HepG2 (cell line): ENCODE results near the gene BTBD6. TPM values are rescaled to one million over a fixed set of nuclear protein-coding genes. Genes with fewer than 3 reads are reported as not detected.

Source experiments
- ATAC-seq: fragments of 200-7000 bp; cut with Tn5 transposase; 3 replicates; pipeline ENCODE4 v1.9.1; 2020; ENCODE audit warnings: mild to moderate bottlenecking, moderate library complexity
- Bru-seq: library from RNA; stranded (reverse); fragments of 400-500 nt; gene quantifications from one replicate; lab custom pipeline; 2021; lab: Mats Ljungman, UMichigan
- BruChase-seq, 2 experiments: library from RNA; stranded (reverse); fragments of 400-500 nt; gene quantifications; one replicate each; lab custom pipeline; 2021; lab: Mats Ljungman, UMichigan
- BruUV-seq: library from RNA; stranded (reverse); fragments of 400-500 nt; replicated peaks from 2 replicates; lab custom pipeline; 2021; lab: Mats Ljungman, UMichigan
- CTCF ChIA-PET: fragments of 300-600 bp; formaldehyde crosslinking; extraction: SDS; loops from one replicate; lab custom pipeline; 2021; ENCODE audit warnings: low total read pairs, inconsistent platforms, low intra/inter-chr PET ratio; lab: Yijun Ruan, JAX
- POLR2A ChIA-PET: fragments of 350-600 bp; sonication (Branson Sonifier 250); formaldehyde crosslinking; loops from one replicate; lab custom pipeline; 2020; ENCODE audit warnings: antibody characterized with exemption, inconsistent platforms; lab: Yijun Ruan, JAX
- DNase-seq: peaks from one replicate; pipeline ENCODE4 v3.0.0-alpha.2; 2015; ENCODE audit warnings: low spot score
- FAIRE-seq: peaks from 3 replicates; lab custom pipeline; 2011; peaks lifted over from hg19 to GRCh38; lab: Jason Lieb, UNC
- H2AFZ ChIP-seq: one replicate; pipeline ENCODE4 v1.6.1; 2011; ENCODE audit warnings: low read length, inconsistent platforms
- H3K27ac ChIP-seq: fragments of 300-600 bp; 3 replicates; pipeline ENCODE4 v1.8.0; 2011; ENCODE audit warnings: mixed run types, mild to moderate bottlenecking, mixed read lengths, low read length, inconsistent platforms; ENCODE audit not compliant: insufficient read depth; ENCODE audit errors: extremely low read length
- H3K27me3 ChIP-seq, 2 experiments: fragments of 200-600 bp in 1 of 2; 2 replicates in 1 of 2; 3 replicates in 1 of 2; pipeline versions ENCODE4 v1.6.0 to v1.8.0; 2011; ENCODE audit warnings: low read length in 2 of 2, mild to moderate bottlenecking in 2 of 2, moderate library complexity in 2 of 2, inconsistent platforms in 1 of 2; ENCODE audit not compliant: insufficient read depth in 2 of 2, control insufficient read depth in 1 of 2
- H3K36me3 ChIP-seq, 2 experiments: fragments of 200-600 bp in 1 of 2; replicated peaks in 1 of 2; 2 replicates in 1 of 2; 3 replicates in 1 of 2; pipeline versions ENCODE4 v1.5.1 to v1.8.0; 2011; ENCODE audit warnings: low read length in 2 of 2, inconsistent platforms in 1 of 2; ENCODE audit not compliant: insufficient read depth in 2 of 2, control insufficient read depth in 1 of 2
- H3K4me1 ChIP-seq: 2 replicates; pipeline ENCODE4 v1.5.1; 2012; ENCODE audit warnings: low read length, inconsistent platforms; ENCODE audit not compliant: insufficient read depth
- H3K4me2 ChIP-seq: 2 replicates; pipeline ENCODE4 v1.6.0; 2011; ENCODE audit warnings: low read depth, low read length, inconsistent platforms
- H3K4me3 ChIP-seq, 3 experiments: fragments of 200-600 bp in 1 of 3; sonication (generic), shearing (Covaris generic) in 1 of 3; replicated peaks in 1 of 3; 2 replicates each; pipeline ENCODE4 v1.5.1; 2011 to 2016; ENCODE audit warnings: low read length in 3 of 3, inconsistent platforms in 2 of 3, low read depth in 2 of 3, mild to moderate bottlenecking in 2 of 3, control low read depth in 1 of 3, mixed read lengths in 1 of 3; ENCODE audit not compliant: insufficient read depth in 1 of 3
- H3K79me2 ChIP-seq: one replicate; pipeline ENCODE4 v1.6.1; 2011; ENCODE audit warnings: low read length, inconsistent platforms; ENCODE audit not compliant: insufficient read depth
- H3K9ac ChIP-seq: 2 replicates; pipeline ENCODE4 v1.6.0; 2011; ENCODE audit warnings: mild to moderate bottlenecking, low read depth, low read length, inconsistent platforms; ENCODE audit not compliant: insufficient read depth
- H3K9me3 ChIP-seq: 2 replicates; pipeline ENCODE4 v1.5.1; 2012; ENCODE audit warnings: mild to moderate bottlenecking, low read length
- H4K20me1 ChIP-seq: 2 replicates; pipeline ENCODE4 v1.6.0; 2011; ENCODE audit warnings: inconsistent platforms, mild to moderate bottlenecking, low read length, moderate library complexity; ENCODE audit not compliant: insufficient read depth
- ZKSCAN8 ChIP-seq: IDR thresholded peaks from 2 replicates; pipeline ENCODE4 v1.6.1; 2016; ENCODE audit warnings: borderline replicate concordance, missing genetic modification reagents, missing compliant biosample characterization
- WGBS: methylation state at CpG from one replicate; pipeline ENCODE4 v1.1.6; 2017; ENCODE audit warnings: low lambda C conversion rate; 5-methylcytosine and 5-hydroxymethylcytosine counted together
- in situ Hi-C: cut with HindIII; loops from 2 replicates; pipeline ENCODE4 v1.10.0; 2017; ENCODE audit warnings: low pct_unique_long_range_greater_than_20kb; ENCODE audit not compliant: extremely low pct_ligation_motif_present
- intact Hi-C: fragments of 100-400 bp; cut with micrococcal nuclease; formaldehyde crosslinking; loops from one replicate; pipeline ENCODE4 v1.10.0; 2022; ENCODE audit not compliant: unreplicated experiment
- long read RNA-seq, 2 experiments: library from RNA in 1 of 2; library from polyadenylated mRNA in 1 of 2; stranded (forward) in 1 of 2; unstranded in 1 of 2; transcript quantifications; one replicate each; pipeline ENCODE4 v2.0.0, GENCODE V29; 2019 to 2022
- polyA minus RNA-seq, 3 experiments: library from RNA; depleted of rRNA, polyadenylated mRNA; stranded (reverse); fragments of >200 nt; gene quantifications; 2 replicates each; pipeline ENCODE4 v1.2.3, GENCODE V29; 2011; ENCODE audit warnings: low replicate concordance in 1 of 3
- polyA plus RNA-seq, 8 experiments: library from polyadenylated mRNA; depleted of rRNA in 3 of 8; stranded (reverse) in 7 of 8; unstranded in 1 of 8; fragments of >200 nt; fragmentation: Illumina TruSeq in 4 of 8; extraction: Trizol in 4 of 8; gene quantifications; 2 replicates each; pipeline versions ENCODE4 v1.2.1 to v1.2.3, GENCODE V29; 2011 to 2016; ENCODE audit warnings: low read depth in 4 of 8, missing spikeins in 1 of 8, mixed read lengths in 1 of 8; ENCODE audit not compliant: insufficient read depth in 1 of 8
- total RNA-seq, 5 experiments: library from RNA; depleted of rRNA; stranded (reverse); fragments of >200 nt; fragmentation: Illumina TruSeq; extraction: Trizol; gene quantifications; 2 replicates each; pipeline ENCODE4 v1.2.3, GENCODE V29; 2016; ENCODE audit warnings: low read depth in 1 of 5
- TF ChIP-seq, protein P1 (sequence below): sonication (generic); formaldehyde crosslinking; conservative IDR thresholded peaks from 2 replicates; pipeline ENCODE4 v1.8.0; 2022; ENCODE audit warnings: missing genetic modification reagents

Gene BTBD6
- total RNA-seq (2016; rRNA removed; fragmentation: Illumina TruSeq; extraction: Trizol) (not detected in 2 replicates), polyA plus RNA-seq (2011; rRNA removed) (not detected in 2 replicates), polyA minus RNA-seq (2011; rRNA and poly(A)+ RNA removed; ENCODE audit: low replicate concordance) (40.4 TPM in 1 of 2 replicates, not detected in the other), Bru-seq, nascent RNA (not detected), BruChase-seq, experiment 1, labeled RNA remaining after a 6-hour chase (percentile 18 among the genes with signal in this experiment), BruChase-seq, experiment 2, labeled RNA remaining after a 2-hour chase (not detected)
- not detected in 2 replicates for total RNA-seq (2016; cell fraction: cytosol; rRNA removed; fragmentation: Illumina TruSeq; extraction: Trizol; ENCODE audit: low read depth)
- total RNA-seq (2016; cell fraction: insoluble cytoplasmic fraction; rRNA removed; fragmentation: Illumina TruSeq; extraction: Trizol): not detected in 2 replicates
- not detected in 2 replicates for total RNA-seq (2016; cell fraction: membrane; rRNA removed; fragmentation: Illumina TruSeq; extraction: Trizol)
- not detected in 2 replicates for total RNA-seq (2016; cell fraction: nucleus; rRNA removed; fragmentation: Illumina TruSeq; extraction: Trizol)
- not detected in 2 replicates for polyA plus RNA-seq (2011; cell fraction: cytosol; rRNA removed)
- not detected in 2 replicates for polyA plus RNA-seq (2011; cell fraction: nucleus; rRNA removed)
- polyA plus RNA-seq (2012): 0.08 and 0.11 TPM in 2 replicates
- not detected in 2 replicates for polyA plus RNA-seq (2016; cell fraction: cytosol; fragmentation: Illumina TruSeq; extraction: Trizol; ENCODE audit: low read depth)
- polyA plus RNA-seq (2016; cell fraction: insoluble cytoplasmic fraction; fragmentation: Illumina TruSeq; extraction: Trizol; ENCODE audit: low read depth): not detected in 2 replicates
- not detected in 2 replicates for polyA plus RNA-seq (2016; cell fraction: membrane; fragmentation: Illumina TruSeq; extraction: Trizol; ENCODE audit: low read depth)
- polyA plus RNA-seq (2016; cell fraction: nucleus; fragmentation: Illumina TruSeq; extraction: Trizol; ENCODE audit: insufficient read depth, low read depth): not detected in 2 replicates
- polyA minus RNA-seq (2011; cell fraction: cytosol; rRNA and poly(A)+ RNA removed): not detected in 2 replicates
- 0.26 TPM in 1 of 2 replicates, not detected in the other for polyA minus RNA-seq (2011; cell fraction: nucleus; rRNA and poly(A)+ RNA removed)
- long read RNA-seq, experiment 1: 0 reads
- long read RNA-seq, experiment 2: 0 reads

DNA sequence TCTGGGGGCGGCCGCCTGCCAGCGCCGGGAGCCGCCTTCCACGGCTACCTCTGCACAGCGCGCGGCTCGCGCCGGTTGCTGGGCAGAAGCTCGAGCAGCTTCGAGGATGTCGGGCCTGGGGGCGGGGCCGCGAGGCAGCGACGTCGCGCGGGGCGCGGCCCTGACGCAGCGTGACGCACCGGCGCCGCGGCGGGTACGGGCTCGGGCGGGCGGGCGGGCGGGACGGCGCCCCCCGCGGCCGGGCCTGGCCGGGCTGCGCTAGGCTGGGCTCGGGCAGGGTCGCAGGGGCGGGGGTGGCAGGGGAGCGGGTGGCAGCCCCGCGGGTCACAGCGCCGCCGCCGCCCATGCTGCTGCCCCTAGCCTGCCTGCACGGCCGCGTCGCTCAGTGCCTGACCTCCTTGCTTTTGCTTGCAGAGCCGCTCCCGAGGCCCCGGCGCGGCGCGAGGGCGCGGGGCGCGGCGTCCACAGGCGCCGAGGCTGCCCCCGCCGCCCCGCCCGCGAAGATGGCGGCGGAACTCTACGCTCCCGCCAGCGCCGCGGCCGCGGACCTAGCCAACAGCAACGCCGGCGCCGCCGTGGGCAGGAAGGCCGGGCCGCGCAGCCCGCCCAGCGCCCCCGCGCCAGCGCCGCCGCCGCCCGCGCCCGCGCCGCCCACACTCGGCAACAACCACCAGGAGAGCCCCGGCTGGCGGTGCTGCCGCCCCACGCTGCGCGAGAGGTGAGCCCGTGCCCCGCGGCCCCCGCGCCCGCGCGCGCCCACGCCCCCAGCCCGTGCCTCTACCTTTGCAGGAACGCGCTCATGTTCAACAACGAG lies at the start of gene BTBD6:
TSS of gene BTBD6 (plus strand) at position 166 of the 814 bp plus-strand sequence. CDS start at position 345, 179 bp downstream.
- in situ Hi-C loops: no loop called here
- ChIA-PET POLR2A (no interaction called here), CTCF (no interaction called here)
- H2AFZ ChIP-seq: no peak within 1 kb of the TSS
- DNase-seq: no peak
- no peaks in the 10 kb centered on the region for H3K4me1 ChIP-seq
- TF ChIP-seq, protein P1, sequence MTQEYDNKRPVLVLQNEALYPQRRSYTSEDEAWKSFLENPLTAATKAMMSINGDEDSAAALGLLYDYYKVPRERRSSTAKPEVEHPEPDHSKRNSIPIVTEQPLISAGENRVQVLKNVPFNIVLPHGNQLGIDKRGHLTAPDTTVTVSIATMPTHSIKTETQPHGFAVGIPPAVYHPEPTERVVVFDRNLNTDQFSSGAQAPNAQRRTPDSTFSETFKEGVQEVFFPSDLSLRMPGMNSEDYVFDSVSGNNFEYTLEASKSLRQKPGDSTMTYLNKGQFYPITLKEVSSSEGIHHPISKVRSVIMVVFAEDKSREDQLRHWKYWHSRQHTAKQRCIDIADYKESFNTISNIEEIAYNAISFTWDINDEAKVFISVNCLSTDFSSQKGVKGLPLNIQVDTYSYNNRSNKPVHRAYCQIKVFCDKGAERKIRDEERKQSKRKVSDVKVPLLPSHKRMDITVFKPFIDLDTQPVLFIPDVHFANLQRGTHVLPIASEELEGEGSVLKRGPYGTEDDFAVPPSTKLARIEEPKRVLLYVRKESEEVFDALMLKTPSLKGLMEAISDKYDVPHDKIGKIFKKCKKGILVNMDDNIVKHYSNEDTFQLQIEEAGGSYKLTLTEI: no peak
- no peak for TF ChIP-seq ZKSCAN8 (CRISPR knock-in tag)
- TF ChIP-seq, all 625 proteins: peak for 0
- no peaks in the 10 kb centered on the region for H4K20me1 ChIP-seq
- intact Hi-C loops: no loop called here
- no peak within 1 kb of the TSS for H3K9ac ChIP-seq
- H3K27me3 ChIP-seq: no peaks in the 10 kb centered on the region
- H3K4me2 ChIP-seq: no peak within 1 kb of the TSS
- no peak within 1 kb of the TSS for H3K27ac ChIP-seq
- no peak for ATAC-seq
- no peaks in the 10 kb centered on the region for H3K79me2 ChIP-seq
- no peak for FAIRE-seq
- H3K9me3 ChIP-seq: no peaks in the 10 kb centered on the region
- no TSS peak for BruUV-seq
- H3K36me3 ChIP-seq: peaks cover 10 to 27% of the 10 kb centered on the region in 2 experiments
- H3K4me3 ChIP-seq: no peak within 1 kb of the TSS
- 99% methylated on average over 82 of the region's 130 CpGs for WGBS
